ENCODE data around the gene ANTXRL.
"Not testable (repeated sequence)": the region's sequence is repeated elsewhere in the genome, so short reads cannot be mapped to it uniquely, and the experiment has no call there.

ANTXRL gene

DNA sequence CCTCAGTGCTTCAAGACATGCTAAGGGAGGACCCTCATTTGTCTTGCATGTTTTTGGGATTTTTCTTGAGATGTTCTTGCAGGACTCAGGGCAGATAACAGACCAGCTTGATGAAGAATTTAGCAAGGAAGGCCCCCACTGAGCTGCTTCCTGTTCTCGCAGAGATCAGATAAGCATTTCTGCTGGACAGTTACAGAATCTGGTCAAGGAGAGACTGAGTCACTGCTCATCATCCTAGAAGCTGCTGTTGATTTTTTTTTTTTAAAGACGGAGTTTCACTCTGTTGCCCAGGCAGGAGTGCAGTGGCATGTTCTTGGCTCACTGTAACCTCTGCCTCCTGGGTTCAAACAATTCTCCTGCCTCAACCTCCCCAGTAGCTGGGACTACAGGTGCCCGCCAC is 87.6 kb downstream of the ANTXRL start:
- DNase-seq: not testable (repeated sequence)

DNA sequence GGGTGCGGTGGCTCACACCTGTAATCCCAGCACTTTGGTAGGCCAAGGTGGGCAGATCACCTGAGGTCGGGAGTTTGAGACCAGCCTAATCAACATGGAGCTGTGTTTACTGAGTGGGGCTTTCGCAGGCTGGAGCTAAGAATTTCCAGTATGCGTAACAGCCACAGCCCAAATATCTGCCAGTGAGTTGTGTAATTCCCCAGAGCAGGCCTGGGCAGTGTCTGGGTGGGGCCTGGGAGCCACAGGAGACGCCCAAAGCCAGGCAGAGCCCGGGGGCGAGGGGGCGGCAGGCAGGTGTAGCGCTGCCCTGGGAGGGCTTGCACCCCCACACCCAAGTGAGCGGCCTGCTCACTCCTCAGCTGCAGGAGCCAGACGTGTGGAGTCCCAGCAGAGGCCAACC is 88.6 kb downstream of the ANTXRL start, which contains the start of gene ANXA8L1:
ANXA8L1 (plus strand) TSS at position 371 of the 400 bp plus-strand sequence. CDS start 76 bp downstream, outside the sequence.
- DNase-seq: not testable (repeated sequence)

DNA sequence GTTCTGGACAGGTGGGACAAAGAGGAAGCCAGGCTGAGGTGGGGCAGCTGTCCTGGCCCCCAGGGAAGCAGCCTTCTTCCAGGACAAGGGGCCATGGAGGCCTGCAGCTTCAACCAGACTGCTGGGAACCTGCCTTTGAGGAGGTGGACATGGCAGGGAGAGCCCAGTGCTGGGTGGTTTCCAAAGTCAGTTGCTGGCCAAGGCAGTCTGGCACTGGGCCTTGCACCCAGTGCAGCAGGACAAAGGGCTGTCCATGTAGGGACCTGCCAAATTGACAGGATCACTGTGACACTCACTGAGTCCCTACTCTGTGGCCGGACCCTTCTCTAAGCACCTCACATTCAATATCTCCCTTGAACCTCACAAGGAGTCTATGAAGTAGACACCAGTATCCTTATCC is 90.2 kb downstream of the ANTXRL start:
- not testable (repeated sequence) for DNase-seq

DNA sequence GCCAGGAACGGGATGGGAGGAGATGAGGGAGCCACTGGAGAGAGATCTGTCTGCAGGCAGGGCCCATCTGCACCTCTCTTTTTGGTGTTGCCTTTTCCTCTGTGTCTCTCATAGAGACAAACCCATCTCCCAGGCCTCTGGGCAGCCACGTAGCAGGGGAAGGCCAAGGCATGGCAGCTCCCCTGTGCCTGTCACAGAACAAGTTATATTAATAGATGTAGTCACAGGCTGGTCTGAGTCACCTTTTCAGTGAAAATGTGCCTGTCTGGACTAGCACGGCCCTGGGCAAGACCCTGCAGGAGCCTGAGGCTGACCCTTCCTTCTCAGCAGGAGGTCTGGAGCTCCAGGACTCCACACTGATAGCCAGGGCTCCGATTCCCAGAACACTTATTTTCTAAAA is 90.9 kb downstream of the ANTXRL start:
- not testable (repeated sequence) for DNase-seq

DNA sequence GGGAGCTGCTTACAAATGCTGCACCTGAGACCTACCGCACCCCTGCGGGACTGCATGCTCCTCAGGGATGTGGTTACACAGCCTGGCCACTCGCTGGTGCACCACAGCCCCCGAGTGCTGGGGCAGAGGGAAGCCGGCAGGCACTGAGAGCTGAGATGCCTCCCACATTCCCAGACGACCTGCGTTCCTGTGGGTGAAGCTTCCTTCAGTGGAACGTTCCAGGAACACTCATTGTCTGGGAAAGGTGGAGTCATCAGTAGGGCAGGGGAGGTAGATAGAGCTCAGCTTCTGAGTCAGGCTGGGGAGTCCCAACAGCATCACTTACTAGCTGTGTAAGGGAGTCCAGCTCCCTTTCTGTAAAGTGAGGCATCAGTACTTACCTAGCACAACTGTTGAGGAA is 91.3 kb downstream of the ANTXRL start:
- not testable (repeated sequence) for DNase-seq

DNA sequence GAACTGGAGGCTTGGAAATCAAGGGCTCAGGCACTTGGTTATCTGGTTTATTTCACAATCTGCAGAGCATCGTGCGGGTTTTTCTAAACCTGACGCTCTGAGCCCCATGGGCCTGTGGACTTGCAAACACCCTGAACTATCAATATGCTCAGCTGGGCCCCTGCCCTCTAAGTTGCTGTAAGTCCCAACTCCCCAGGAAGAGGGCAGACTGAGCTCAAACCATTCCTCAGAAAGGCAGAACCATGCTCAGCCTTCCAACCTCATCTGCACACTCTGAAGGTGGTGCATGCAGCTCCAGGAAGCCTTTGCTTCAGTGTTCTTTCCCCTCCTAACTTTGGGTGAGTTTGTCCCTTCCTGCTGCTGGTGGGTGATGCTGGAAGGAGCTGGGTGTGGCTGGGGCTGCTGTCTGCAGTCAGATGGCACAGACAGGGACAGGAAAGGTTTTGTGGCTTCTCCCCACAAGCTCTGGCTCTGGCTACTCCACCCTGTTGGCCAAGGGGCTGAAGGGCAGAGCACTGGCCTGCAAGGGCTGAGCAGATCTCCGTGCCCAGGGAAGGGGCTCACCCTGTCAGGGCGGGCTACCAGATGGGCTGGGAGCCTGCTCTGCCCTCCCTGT is 92.5 kb downstream of the ANTXRL start:
- not testable (repeated sequence) for DNase-seq

Data from NCI-H1105 treated with DMSO at 0.1 percent for 48 hours (cell line).